ENCODE data around the gene EOLA2. TPM values are rescaled to one million over a fixed set of nuclear protein-coding genes. Genes with fewer than 3 reads are reported as not detected.
A peak's percentile ranks its signal among the peaks of the same experiment; 100 is the strongest.

EOLA2 gene
- polyA plus RNA-seq, 1 donor from 2014 or later = 21.7 TPM

GRCh38 chrX:149950681-149951080 lies 12.4 kb upstream of the EOLA2 start:
- H3K27ac ChIP-seq (ENCODE audit: low read length) = no peak overlapping the region
- no peaks in the 10 kb centered on the region for H3K27me3 ChIP-seq (ENCODE audit: insufficient read depth, low read depth, low read length)
- H3K79me2 ChIP-seq (replicated peaks; ENCODE audit: insufficient read depth, low read length) = no peaks in the 10 kb centered on the region
- H3K4me2 ChIP-seq (ENCODE audit: low read length) = no peak overlapping the region
- H3K36me3 ChIP-seq (ENCODE audit: insufficient read depth, low read length) = no peaks in the 10 kb centered on the region
- H3K9ac ChIP-seq (ENCODE audit: low read length) = no peak overlapping the region
- no peak overlapping the region for H2AFZ ChIP-seq (ENCODE audit: low read depth, low read length)
- no peaks in the 10 kb centered on the region for H3F3A ChIP-seq (ENCODE audit: insufficient read depth, low read length, poor library complexity, severe bottlenecking)
- TF ChIP-seq EZH2 (IDR thresholded peaks at IDR 0.05; ENCODE audit: borderline replicate concordance, insufficient read depth, low read length, poor library complexity, severe bottlenecking) = no peak
- no peak for TF ChIP-seq REST (IDR thresholded peaks at IDR 0.05; ENCODE audit: borderline replicate concordance)
- TF ChIP-seq POLR2AphosphoS5 (IDR thresholded peaks at IDR 0.05) = no peak
- TF ChIP-seq EP300 (conservative IDR thresholded peaks at IDR 0.05; ENCODE audit: poor library complexity, severe bottlenecking) = no peak
- peak; percentile 52 for TF ChIP-seq CTCF (IDR thresholded peaks at IDR 0.05; ENCODE audit: poor library complexity, severe bottlenecking)
- no peak for TF ChIP-seq TAF1 (IDR thresholded peaks at IDR 0.05; ENCODE audit: low read depth)
- peak; percentile 50 for TF ChIP-seq SMC3 (conservative IDR thresholded peaks at IDR 0.05; ENCODE audit: poor library complexity)
- TF ChIP-seq MXI1 (conservative IDR thresholded peaks at IDR 0.05; ENCODE audit: poor library complexity, severe bottlenecking) = no peak
- TF ChIP-seq RAD21 (conservative IDR thresholded peaks at IDR 0.05) = peak; percentile 23
- H3K9me2 ChIP-seq (ENCODE audit: insufficient read depth, low read length) = no peaks in the 10 kb centered on the region
- no peak overlapping the region for H3K4me3 ChIP-seq (ENCODE audit: low read length)
- H3K9me3 ChIP-seq (ENCODE audit: low read length) = no peaks in the 10 kb centered on the region
- no peaks in the 10 kb centered on the region for H4K20me1 ChIP-seq (ENCODE audit: insufficient read depth)

- no peaks in the 10 kb centered on the region for H3K9me3 ChIP-seq (ENCODE audit: low read length)
- H3K9me2 ChIP-seq (ENCODE audit: insufficient read depth, low read length) = no peaks in the 10 kb centered on the region
- no peaks in the 10 kb centered on the region for H3K79me2 ChIP-seq (replicated peaks; ENCODE audit: insufficient read depth, low read length)
- TF ChIP-seq EZH2 (IDR thresholded peaks at IDR 0.05; ENCODE audit: borderline replicate concordance, insufficient read depth, low read length, poor library complexity, severe bottlenecking) (no peak), REST (IDR thresholded peaks at IDR 0.05; ENCODE audit: borderline replicate concordance) (no peak), RAD21 (conservative IDR thresholded peaks at IDR 0.05) (no peak), MXI1 (conservative IDR thresholded peaks at IDR 0.05; ENCODE audit: poor library complexity, severe bottlenecking) (no peak), POLR2AphosphoS5 (IDR thresholded peaks at IDR 0.05) (no peak), EP300 (conservative IDR thresholded peaks at IDR 0.05; ENCODE audit: poor library complexity, severe bottlenecking) (no peak), TAF1 (IDR thresholded peaks at IDR 0.05; ENCODE audit: low read depth) (no peak), CTCF (IDR thresholded peaks at IDR 0.05; ENCODE audit: poor library complexity, severe bottlenecking) (no peak)
- H3K9ac ChIP-seq (ENCODE audit: low read length) = no peak overlapping the region
- H3K27me3 ChIP-seq (ENCODE audit: insufficient read depth, low read depth, low read length) = no peaks in the 10 kb centered on the region
- no peaks in the 10 kb centered on the region for H3K36me3 ChIP-seq (ENCODE audit: insufficient read depth, low read length)
- no peaks in the 10 kb centered on the region for H3F3A ChIP-seq (ENCODE audit: insufficient read depth, low read length, poor library complexity, severe bottlenecking)
- H2AFZ ChIP-seq (ENCODE audit: low read depth, low read length) = no peak overlapping the region
- no peak overlapping the region for H3K4me2 ChIP-seq (ENCODE audit: low read length)
- no peaks in the 10 kb centered on the region for H4K20me1 ChIP-seq (ENCODE audit: insufficient read depth)
- H3K4me3 ChIP-seq (ENCODE audit: low read length) = no peak overlapping the region
- no peak overlapping the region for H3K27ac ChIP-seq (ENCODE audit: low read length)
Measured at GRCh38 chrX:149949743-149950436, 11.6 kb upstream of the EOLA2 start.
